GM12891 (cell line): ENCODE results near the gene TMEM239. TPM values are rescaled to one million over a fixed set of nuclear protein-coding genes. Genes with fewer than 3 reads are reported as not detected.
"Not testable (repeated sequence)": the region's sequence is repeated elsewhere in the genome, so short reads cannot be mapped to it uniquely, and the experiment has no call there.

Experiments
- DNase-seq: peaks from one replicate; pipeline ENCODE4 v3.0.0; 2011; ENCODE audit warnings: low spot score; ENCODE audit not compliant: insufficient read length
- FAIRE-seq: peaks from 2 replicates; lab custom pipeline; 2011; peaks lifted over from hg19 to GRCh38; lab: Jason Lieb, UNC
- PAX5 ChIP-seq: IDR thresholded peaks from 2 replicates; pipeline ENCODE4 v1.6.1; 2011; ENCODE audit warnings: low read length, moderate library complexity, mild to moderate bottlenecking; ENCODE audit not compliant: insufficient read depth, severe bottlenecking
- POLR2A ChIP-seq: IDR thresholded peaks from 2 replicates; pipeline ENCODE4 v1.6.1; 2011; ENCODE audit warnings: low read depth, low read length, control low read depth
- POLR2AphosphoS5 ChIP-seq: IDR thresholded peaks from 2 replicates; pipeline ENCODE4 v1.6.1; 2011; ENCODE audit warnings: low read depth, low read length, control low read depth
- POU2F2 ChIP-seq: IDR thresholded peaks from 2 replicates; pipeline ENCODE4 v1.6.1; 2011; ENCODE audit warnings: low read depth, mild to moderate bottlenecking, control low read depth, low read length, moderate library complexity
- SPI1 ChIP-seq: IDR thresholded peaks from 2 replicates; pipeline ENCODE4 v1.6.1; 2011; ENCODE audit warnings: low read depth, low read length, control low read depth
- TAF1 ChIP-seq: IDR thresholded peaks from 2 replicates; pipeline ENCODE4 v1.6.1; 2011; ENCODE audit warnings: low read depth, low read length, control low read depth
- polyA plus RNA-seq: library from polyadenylated mRNA; unstranded; fragments of >200 nt; gene quantifications from one replicate; pipeline ENCODE4 v1.2.1, GENCODE V29; 2012; ENCODE audit warnings: low read depth, missing spikeins, inconsistent platforms; ENCODE audit not compliant: missing spikeins

Gene TMEM239
- not detected for polyA plus RNA-seq

- DNase-seq (no peak), FAIRE-seq (no peak)
- TF ChIP-seq TAF1 = no peak
- TF ChIP-seq POLR2AphosphoS5 = no peak
- no peak for TF ChIP-seq PAX5
- no peak for TF ChIP-seq SPI1
- no peak for TF ChIP-seq POU2F2
- TF ChIP-seq POLR2A = no peak
Measured at GRCh38 chr20:2816030-2816582, at the start of gene TMEM239. TMEM239 (plus strand) TSS chr20:2816364; CDS start chr20:2816555, 191 bp downstream.

- DNase-seq (no peak), FAIRE-seq (no peak)
- TF ChIP-seq POLR2AphosphoS5 (no peak), TAF1 (no peak), POLR2A (no peak), POU2F2 (no peak), SPI1 (no peak), PAX5 (no peak)
Measured at GRCh38 chr20:2767768-2768631, 48.2 kb upstream of the TMEM239 start.

GRCh38 chr20:2768632-2769015, 47.5 kb upstream of the TMEM239 start:
- no peak for DNase-seq
- no peak for FAIRE-seq
- no peak for TF ChIP-seq SPI1

GRCh38 chr20:2770091-2770490, 46.1 kb upstream of the TMEM239 start:
- DNase-seq, FAIRE-seq: not testable (repeated sequence)

GRCh38 chr20:2771631-2772080, 44.5 kb upstream of the TMEM239 start:
- FAIRE-seq (no peak), DNase-seq (no peak)
- no peak for TF ChIP-seq SPI1
- TF ChIP-seq TAF1 = no peak
- no peak for TF ChIP-seq POLR2AphosphoS5
- no peak for TF ChIP-seq PAX5
- TF ChIP-seq POLR2A = no peak
- no peak for TF ChIP-seq POU2F2

GRCh38 chr20:2773812-2774211, 42.4 kb upstream of the TMEM239 start:
- no peak for FAIRE-seq
- no peak for DNase-seq
- TF ChIP-seq SPI1 = no peak
- no peak for TF ChIP-seq TAF1
- TF ChIP-seq PAX5 = no peak
- TF ChIP-seq POLR2AphosphoS5 = no peak
- TF ChIP-seq POU2F2 = no peak
- TF ChIP-seq POLR2A = no peak

GRCh38 chr20:2775139-2775538, 41.0 kb upstream of the TMEM239 start:
- DNase-seq = no peak
- no peak for FAIRE-seq
- TF ChIP-seq POLR2AphosphoS5 (no peak), POU2F2 (no peak), SPI1 (no peak), POLR2A (no peak), TAF1 (no peak), PAX5 (no peak)

GRCh38 chr20:2778602-2779321, 37.4 kb upstream of the TMEM239 start:
- TF ChIP-seq SPI1 (peak; percentile 70), PAX5 (no peak), POLR2AphosphoS5 (no peak)
- FAIRE-seq (no peak), DNase-seq (no peak)

GRCh38 chr20:2780948-2781347, 35.2 kb upstream of the TMEM239 start:
- DNase-seq (no peak), FAIRE-seq (no peak)
- no peak for TF ChIP-seq POU2F2
- TF ChIP-seq SPI1 = no peak
- TF ChIP-seq POLR2A = no peak
- TF ChIP-seq POLR2AphosphoS5 = no peak
- no peak for TF ChIP-seq PAX5
- no peak for TF ChIP-seq TAF1
